Left ventricle myocardium superior (tissue), 1 donor: ENCODE measurements around the gene DEFB116. TPM values are rescaled to one million over a fixed set of nuclear protein-coding genes. Genes with fewer than 3 reads are reported as not detected.
"Not testable (repeated sequence)": the region's sequence is repeated elsewhere in the genome, so short reads cannot be mapped to it uniquely, and the experiment has no call there.

Experiments used
- ATAC-seq: fragments of 200-7000 bp; cut with Tn5 transposase; one replicate; pipeline ENCODE4 v1.9.1; 2020; ENCODE audit warnings: mild to moderate bottlenecking, moderate library complexity
- DNase-seq: peaks from one replicate; pipeline ENCODE4 v3.0.0-alpha.2; 2020
- intact Hi-C: fragments of 100-400 bp; cut with micrococcal nuclease; formaldehyde crosslinking; loops from one replicate; pipeline ENCODE4 v1.11.0; 2022
- long read RNA-seq: library from polyadenylated mRNA; unstranded; transcript quantifications from one replicate; pipeline ENCODE4 v2.0.0, GENCODE V29; 2021
- total RNA-seq: library from RNA; stranded (reverse); fragmentation: NEBNext Ultra II Directional; extraction: Animal tissue kit (Norgen Biotek cat#: 25700); gene quantifications from one replicate; pipeline ENCODE4 v1.2.1, GENCODE V29; 2021
- donor health status: DM: no; HTN: yes; CAD: no; lungs with severe emphysema.

The DEFB116 gene
- total RNA-seq: not detected
- long read RNA-seq: 0 reads

- ATAC-seq: no peak
- intact Hi-C loops: no loop called here
Measured at GRCh38 chr20:31308535-31309162, at the start of gene DEFB116. Gene DEFB116, minus strand, starts transcription at chr20:31308585. Its CDS starts 0 bp downstream, at chr20:31308585.

GRCh38 chr20:31355981-31356380 is 47.6 kb upstream of the DEFB116 start:
- no peak for DNase-seq
- no peak for ATAC-seq
- intact Hi-C loops: no loop called here

More at GRCh38 chr20:31308535-31309162, at the start of gene DEFB116:
- DNase-seq: no peak

- no peak for ATAC-seq
- intact Hi-C loops: no loop called here
- DNase-seq: no peak
Measured at GRCh38 chr20:31341470-31341869, 33.1 kb upstream of the DEFB116 start.

- no peak for ATAC-seq
- intact Hi-C loops: no loop called here
- no peak for DNase-seq
Measured at GRCh38 chr20:31330893-31331292, 22.5 kb upstream of the DEFB116 start.

- DNase-seq (no peak), ATAC-seq (no peak)
- intact Hi-C loops: no loop called here
Measured at GRCh38 chr20:31322504-31322903, 14.1 kb upstream of the DEFB116 start.

- intact Hi-C loops, ATAC-seq, DNase-seq: not testable (repeated sequence)
Measured at GRCh38 chr20:31284964-31285363, 23.4 kb downstream of the DEFB116 start.

GRCh38 chr20:31278178-31278577 is 30.2 kb downstream of the DEFB116 start:
- DNase-seq (no peak), ATAC-seq (no peak)
- intact Hi-C loops: no loop called here

- ATAC-seq (no peak), DNase-seq (no peak)
- intact Hi-C loops: no loop called here
Measured at GRCh38 chr20:31274441-31274840, 33.9 kb downstream of the DEFB116 start.

- no peak for DNase-seq
- ATAC-seq: no peak
- intact Hi-C loops: no loop called here
Measured at GRCh38 chr20:31260326-31260932, 48.0 kb downstream of the DEFB116 start.

GRCh38 chr20:31257364-31257763 is 51.0 kb downstream of the DEFB116 start, which contains the start of gene DEFB115:
Gene DEFB115, plus strand, starts transcription at chr20:31257664. Its CDS starts 0 bp downstream, at chr20:31257664.
- DNase-seq (no peak), ATAC-seq (no peak)

GRCh38 chr20:31256959-31257358 is 51.4 kb downstream of the DEFB116 start:
- intact Hi-C loops: no loop called here
- DNase-seq (no peak), ATAC-seq (no peak)

More at GRCh38 chr20:31257364-31257763, 51.0 kb downstream of the DEFB116 start, which contains the start of gene DEFB115:
- intact Hi-C loops: no loop called here

Other genes with a start within 250 kb of the DEFB116 start
- gene DEFB115, start 50.9 kb downstream of the DEFB116 start, total RNA-seq: not detected
- gene DEFB118, start 60.0 kb upstream of the DEFB116 start, total RNA-seq: not detected
- gene DEFB119, start 82.0 kb upstream of the DEFB116 start, total RNA-seq: not detected
- gene DEFB121, start 97.6 kb upstream of the DEFB116 start, total RNA-seq: not detected
- not detected for gene DEFB123, start 132.0 kb upstream of the DEFB116 start, total RNA-seq
- gene DEFB124, start 166.5 kb upstream of the DEFB116 start, total RNA-seq: not detected
- 2.0 TPM for gene REM1, start 166.7 kb upstream of the DEFB116 start, total RNA-seq
- gene HM13, start 205.9 kb upstream of the DEFB116 start, total RNA-seq: 39.2 TPM